Suppressor macrophage (primary cell): ENCODE data around the gene ZG16B.

Experiments
- DNase-seq, 4 experiments: peaks; one replicate each; pipeline ENCODE4 v3.0.0-alpha.2; 2020 to 2022

Gene ZG16B

GRCh38 chr16:2846511-2847310, 16.6 kb downstream of the ZG16B start:
- DNase-seq = peak in 3 of 4 experiments; percentile 60 to 70 (median 63)

- peak; percentile 60 to 74 (median 72) for DNase-seq
Observed at GRCh38 chr16:2848933-2849725, 19.0 kb downstream of the ZG16B start.

- no peak for DNase-seq
Observed at GRCh38 chr16:2852003-2852730, 22.1 kb downstream of the ZG16B start.

- DNase-seq = no peak
Observed at GRCh38 chr16:2852731-2853507, 22.8 kb downstream of the ZG16B start.

- no peak for DNase-seq
Observed at GRCh38 chr16:2853531-2854073, 23.5 kb downstream of the ZG16B start.

GRCh38 chr16:2854700-2855309, 24.7 kb downstream of the ZG16B start:
- peak; percentile 28 to 45 (median 41) for DNase-seq

GRCh38 chr16:2855536-2855935, 25.4 kb downstream of the ZG16B start:
- no peak for DNase-seq

- peak in 2 of 4 experiments; percentile 26 to 34 for DNase-seq
Observed at GRCh38 chr16:2856061-2856670, 26.1 kb downstream of the ZG16B start.

GRCh38 chr16:2856686-2857450, 26.8 kb downstream of the ZG16B start:
- no peak for DNase-seq

GRCh38 chr16:2857451-2858244, 27.5 kb downstream of the ZG16B start, which contains the start of gene PRSS22:
PRSS22 (minus strand) TSS chr16:2858170; CDS start chr16:2858104, 66 bp downstream.
- peak in 2 of 4 experiments; percentile 35 to 41 for DNase-seq

GRCh38 chr16:2858245-2859025, 28.3 kb downstream of the ZG16B start:
- no peak for DNase-seq

GRCh38 chr16:2859686-2860265, 29.7 kb downstream of the ZG16B start:
- no peak for DNase-seq

GRCh38 chr16:2860826-2861567, 30.9 kb downstream of the ZG16B start:
- peak in 3 of 4 experiments; percentile 48 to 66 (median 63) for DNase-seq

GRCh38 chr16:2865651-2866050, 35.5 kb downstream of the ZG16B start:
- DNase-seq = peak in 3 of 4 experiments; percentile 32 to 56 (median 44)

- no peak for DNase-seq
Observed at GRCh38 chr16:2866431-2866830, 36.3 kb downstream of the ZG16B start.

GRCh38 chr16:2867661-2867986, 37.5 kb downstream of the ZG16B start:
- no peak for DNase-seq
